A673 (cell line): ENCODE results near the gene LRP6.

Source experiments
- CTCF ChIP-seq: fragments of 300-800, 200-600 bp; sonication (generic); conservative IDR thresholded peaks from 2 replicates; pipeline ENCODE4 v1.5.1; 2017; ENCODE audit warnings: low read depth, mild to moderate bottlenecking, antibody characterized with exemption, low read length, moderate library complexity, mixed read lengths
- EZH2 ChIP-seq: fragments of 200-600 bp; sonication (generic); IDR thresholded peaks from 2 replicates; pipeline ENCODE4 v1.6.1; 2017; ENCODE audit warnings: borderline replicate concordance, low read depth, mild to moderate bottlenecking, mixed read lengths, antibody characterized with exemption, low read length; ENCODE audit not compliant: poor library complexity, severe bottlenecking

- no peak for TF ChIP-seq CTCF
- TF ChIP-seq EZH2, result no peak
Measured at GRCh38 chr12:12266389-12266872, 413 bp downstream of the LRP6 start.
